GM21526 (cell line): ENCODE data around the gene ZFP64.
"Not testable (repeated sequence)": the region's sequence is repeated elsewhere in the genome, so short reads cannot be mapped to it uniquely, and the experiment has no call there.

Experiments
- ATAC-seq: cut with Tn5 transposase; IDR thresholded peaks from one replicate; pipeline ENCODE4 v1.9.1; 2021; ENCODE audit warnings: moderate library complexity; ENCODE audit not compliant: unreplicated experiment, low FRiP score

The ZFP64 gene

GRCh38 chr20:52191132-52191915 lies at the start of gene ZFP64:
TSS of gene ZFP64 (minus strand) at chr20:52191779. CDS start at chr20:52191636, 143 bp downstream.
- peak; percentile 70 for ATAC-seq

- no peak for ATAC-seq
These were observed 49.2 kb upstream of the ZFP64 start for GRCh38 chr20:52240802-52241201.

GRCh38 chr20:52239102-52239501 lies 47.5 kb upstream of the ZFP64 start:
- ATAC-seq = no peak

GRCh38 chr20:52236292-52236691 lies 44.7 kb upstream of the ZFP64 start:
- ATAC-seq = no peak

- ATAC-seq = no peak
These were observed 43.5 kb upstream of the ZFP64 start for GRCh38 chr20:52235129-52235528.

- ATAC-seq = no peak
These were observed 42.9 kb upstream of the ZFP64 start for GRCh38 chr20:52234302-52235045.

GRCh38 chr20:52231230-52231746 lies 39.7 kb upstream of the ZFP64 start:
- ATAC-seq = no peak

GRCh38 chr20:52230409-52230808 lies 38.8 kb upstream of the ZFP64 start:
- ATAC-seq = peak; percentile 53

- not testable (repeated sequence) for ATAC-seq
These were observed 37.8 kb upstream of the ZFP64 start for GRCh38 chr20:52229346-52229745.

- ATAC-seq = no peak
These were observed 34.8 kb upstream of the ZFP64 start for GRCh38 chr20:52226370-52226769.

GRCh38 chr20:52224920-52225319 lies 33.3 kb upstream of the ZFP64 start:
- no peak for ATAC-seq

GRCh38 chr20:52221362-52221761 lies 29.8 kb upstream of the ZFP64 start:
- ATAC-seq = not testable (repeated sequence)

- not testable (repeated sequence) for ATAC-seq
These were observed 29.3 kb upstream of the ZFP64 start for GRCh38 chr20:52220891-52221290.

- no peak for ATAC-seq
These were observed 27.9 kb upstream of the ZFP64 start for GRCh38 chr20:52219441-52219840.

GRCh38 chr20:52217689-52218395 lies 26.3 kb upstream of the ZFP64 start:
- no peak for ATAC-seq

- ATAC-seq = no peak
These were observed 22.4 kb upstream of the ZFP64 start for GRCh38 chr20:52213995-52214394.

- no peak for ATAC-seq
These were observed 21.4 kb upstream of the ZFP64 start for GRCh38 chr20:52212943-52213342.

GRCh38 chr20:52210037-52210990 lies 18.7 kb upstream of the ZFP64 start:
- no peak for ATAC-seq

- ATAC-seq = no peak
These were observed 17.6 kb upstream of the ZFP64 start for GRCh38 chr20:52209154-52209571.
